Nephron progenitor cell (in vitro differentiated cells): ENCODE data around the gene TTC23L.

Experiments used
- DNase-seq: peaks from one replicate; pipeline ENCODE4 v3.0.0; 2021
- H3K27ac Mint-ChIP-seq: 2 replicates; pipeline ENCODE4 v1.8.0; 2021; ENCODE audit warnings: mild to moderate bottlenecking, moderate library complexity, mixed read lengths
- H3K27me3 Mint-ChIP-seq: 2 replicates; pipeline ENCODE4 v1.8.0; 2021; ENCODE audit warnings: mild to moderate bottlenecking, low read depth, mixed read lengths; ENCODE audit not compliant: poor library complexity
- H3K36me3 Mint-ChIP-seq: 2 replicates; pipeline ENCODE4 v1.8.0; 2021; ENCODE audit warnings: low read depth, mixed read lengths
- H3K4me1 Mint-ChIP-seq: 2 replicates; pipeline ENCODE4 v1.8.0; 2021; ENCODE audit warnings: mixed read lengths
- H3K4me3 Mint-ChIP-seq: 2 replicates; pipeline ENCODE4 v1.8.0; 2021; ENCODE audit warnings: mild to moderate bottlenecking, moderate library complexity, mixed read lengths
- H3K9me3 Mint-ChIP-seq: 2 replicates; pipeline ENCODE4 v1.8.0; 2021; ENCODE audit warnings: mild to moderate bottlenecking, moderate library complexity, mixed read lengths
- TF ChIP-seq, protein P1 (sequence below): fragments of 200-600 bp; sonication (generic); IDR thresholded peaks from 2 replicates; pipeline ENCODE4 v1.5.0; 2021; ENCODE audit warnings: antibody characterized with exemption

TTC23L gene

DNA sequence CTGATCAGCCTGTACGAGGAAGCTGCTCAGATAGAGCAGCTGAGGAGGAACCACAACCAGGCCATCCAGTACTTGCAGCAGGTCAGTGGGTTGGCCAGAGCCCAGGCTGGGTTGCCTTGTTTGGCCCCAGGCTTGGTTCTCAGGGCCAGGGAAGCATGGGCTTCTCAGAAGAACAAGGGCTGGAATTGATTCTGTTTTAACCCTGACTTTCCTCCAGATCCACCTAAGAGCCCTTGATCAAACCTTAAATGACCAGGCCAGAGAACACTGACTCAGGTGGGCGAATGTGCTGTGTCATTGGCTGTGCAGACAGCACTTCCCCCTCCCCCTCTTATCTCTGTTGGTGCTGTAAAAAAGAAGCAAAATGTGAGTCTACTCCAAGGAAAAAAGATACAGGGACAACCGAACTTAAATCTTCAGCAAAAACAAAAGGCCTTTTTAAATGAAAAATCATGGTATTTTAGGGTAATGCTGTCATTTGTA is 28.1 kb downstream of the TTC23L start:
- H3K9me3 Mint-ChIP-seq = peaks cover 7% of the 10 kb centered on the region
- no peak overlapping the region for H3K27ac Mint-ChIP-seq
- peaks cover 10% of the 10 kb centered on the region for H3K4me1 Mint-ChIP-seq
- TF ChIP-seq, protein P1, sequence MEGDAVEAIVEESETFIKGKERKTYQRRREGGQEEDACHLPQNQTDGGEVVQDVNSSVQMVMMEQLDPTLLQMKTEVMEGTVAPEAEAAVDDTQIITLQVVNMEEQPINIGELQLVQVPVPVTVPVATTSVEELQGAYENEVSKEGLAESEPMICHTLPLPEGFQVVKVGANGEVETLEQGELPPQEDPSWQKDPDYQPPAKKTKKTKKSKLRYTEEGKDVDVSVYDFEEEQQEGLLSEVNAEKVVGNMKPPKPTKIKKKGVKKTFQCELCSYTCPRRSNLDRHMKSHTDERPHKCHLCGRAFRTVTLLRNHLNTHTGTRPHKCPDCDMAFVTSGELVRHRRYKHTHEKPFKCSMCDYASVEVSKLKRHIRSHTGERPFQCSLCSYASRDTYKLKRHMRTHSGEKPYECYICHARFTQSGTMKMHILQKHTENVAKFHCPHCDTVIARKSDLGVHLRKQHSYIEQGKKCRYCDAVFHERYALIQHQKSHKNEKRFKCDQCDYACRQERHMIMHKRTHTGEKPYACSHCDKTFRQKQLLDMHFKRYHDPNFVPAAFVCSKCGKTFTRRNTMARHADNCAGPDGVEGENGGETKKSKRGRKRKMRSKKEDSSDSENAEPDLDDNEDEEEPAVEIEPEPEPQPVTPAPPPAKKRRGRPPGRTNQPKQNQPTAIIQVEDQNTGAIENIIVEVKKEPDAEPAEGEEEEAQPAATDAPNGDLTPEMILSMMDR = no peak
- no peak for DNase-seq
- peaks cover 3% of the 10 kb centered on the region for H3K27me3 Mint-ChIP-seq
- no peak overlapping the region for H3K4me3 Mint-ChIP-seq
- peaks cover 15% of the 10 kb centered on the region for H3K36me3 Mint-ChIP-seq

DNA sequence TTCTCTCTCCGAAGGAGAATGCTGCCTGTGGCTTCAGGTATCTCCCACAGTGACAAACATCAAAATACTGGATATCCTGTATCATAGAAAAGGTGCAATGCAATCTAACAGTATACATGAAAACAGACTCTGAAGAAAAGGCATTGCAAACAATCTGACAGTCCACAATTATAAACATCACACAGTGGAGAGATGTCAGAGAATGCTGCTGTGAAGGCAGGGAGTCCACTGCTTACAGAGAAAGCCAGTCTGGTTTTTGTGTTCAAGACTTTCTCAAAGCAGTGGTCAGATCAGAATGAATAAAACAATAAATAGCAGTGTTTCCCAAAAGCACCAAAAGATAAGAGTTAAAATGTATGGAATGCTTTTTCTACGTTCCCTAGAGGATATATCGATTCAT is 28.7 kb downstream of the TTC23L start:
- no peak for DNase-seq
- TF ChIP-seq, protein P1 = no peak
- H3K36me3 Mint-ChIP-seq = peaks cover 15% of the 10 kb centered on the region
- peaks cover 7% of the 10 kb centered on the region for H3K9me3 Mint-ChIP-seq
- no peak overlapping the region for H3K27ac Mint-ChIP-seq
- H3K27me3 Mint-ChIP-seq = peaks cover 3% of the 10 kb centered on the region
- H3K4me1 Mint-ChIP-seq = peaks cover 10% of the 10 kb centered on the region
- no peak overlapping the region for H3K4me3 Mint-ChIP-seq

DNA sequence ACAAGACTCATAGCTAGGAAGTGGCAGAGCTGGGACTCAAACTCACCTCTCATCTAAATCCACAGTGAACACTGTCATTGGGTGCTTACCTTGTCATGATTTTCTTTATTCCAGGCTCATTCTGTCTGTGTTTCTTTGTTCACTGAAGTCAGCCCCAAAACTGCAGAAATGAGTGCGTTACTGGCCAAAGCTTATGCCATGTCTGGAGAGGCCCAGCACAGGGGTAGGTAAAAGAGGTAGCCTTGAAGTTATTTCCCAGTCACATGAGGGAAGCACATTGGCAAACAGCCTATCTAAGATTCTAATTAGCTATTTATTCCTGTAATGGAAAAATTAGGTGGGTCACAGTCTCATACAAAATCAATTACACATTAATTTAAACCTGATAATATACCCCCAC is 29.8 kb downstream of the TTC23L start:
- H3K4me1 Mint-ChIP-seq = peaks cover 10% of the 10 kb centered on the region

DNA sequence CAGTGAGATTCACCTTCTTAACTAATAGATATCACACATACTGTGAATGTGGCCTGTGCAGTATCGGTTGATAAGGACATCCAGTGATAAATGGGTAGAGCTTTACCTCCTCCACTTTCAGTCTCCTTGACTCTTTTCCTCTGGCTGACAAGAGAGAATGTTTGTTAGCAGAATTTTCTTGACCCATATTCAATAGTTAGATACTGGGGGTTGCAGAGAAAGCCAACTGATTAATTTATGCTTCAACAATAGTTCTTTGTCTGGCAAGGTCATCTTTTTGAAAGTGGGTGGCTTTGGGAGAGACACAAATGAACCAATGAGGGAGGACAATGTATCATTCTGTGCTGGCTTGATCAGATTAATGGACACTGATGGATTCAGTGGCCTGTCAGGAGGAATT is 30.3 kb downstream of the TTC23L start:
- H3K27me3 Mint-ChIP-seq = no peaks in the 10 kb centered on the region
- H3K36me3 Mint-ChIP-seq = peaks cover 15% of the 10 kb centered on the region
- H3K27ac Mint-ChIP-seq = no peak overlapping the region
- DNase-seq = no peak
- H3K9me3 Mint-ChIP-seq = peaks cover 7% of the 10 kb centered on the region
- TF ChIP-seq, protein P1 = no peak
- H3K4me3 Mint-ChIP-seq = no peak overlapping the region
- peaks cover 10% of the 10 kb centered on the region for H3K4me1 Mint-ChIP-seq

More for the DNA sequence above, 29.8 kb downstream of the TTC23L start:
- H3K27me3 Mint-ChIP-seq = no peaks in the 10 kb centered on the region
- H3K27ac Mint-ChIP-seq = no peak overlapping the region
- TF ChIP-seq, protein P1 = no peak
- no peak for DNase-seq
- peaks cover 15% of the 10 kb centered on the region for H3K36me3 Mint-ChIP-seq
- peaks cover 7% of the 10 kb centered on the region for H3K9me3 Mint-ChIP-seq
- H3K4me3 Mint-ChIP-seq = no peak overlapping the region

DNA sequence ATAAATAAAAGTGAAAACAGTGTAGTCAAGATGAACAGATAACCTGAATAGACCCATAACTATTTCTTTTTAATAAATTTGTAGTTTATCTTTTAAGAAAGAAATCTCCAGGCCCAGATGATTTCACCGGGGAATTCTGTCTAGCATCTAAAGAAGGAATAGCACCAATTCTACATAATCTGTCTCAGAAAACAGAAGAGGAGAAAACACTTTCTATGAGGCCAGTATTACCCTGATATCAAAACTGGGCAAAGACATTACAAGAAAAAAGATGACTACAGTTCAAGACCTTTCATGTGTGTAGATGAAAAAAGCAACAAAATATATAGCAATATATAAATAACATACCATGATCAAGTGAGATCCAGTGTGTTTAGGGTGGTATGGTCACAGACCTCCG is 31.4 kb downstream of the TTC23L start:
- H3K4me1 Mint-ChIP-seq = peaks cover 10% of the 10 kb centered on the region
- H3K36me3 Mint-ChIP-seq = peaks cover 15% of the 10 kb centered on the region
- no peak for DNase-seq
- peaks cover 4% of the 10 kb centered on the region for H3K27me3 Mint-ChIP-seq
- no peak overlapping the region for H3K27ac Mint-ChIP-seq
- peaks cover 14% of the 10 kb centered on the region for H3K9me3 Mint-ChIP-seq
- TF ChIP-seq, protein P1 = no peak
- no peak overlapping the region for H3K4me3 Mint-ChIP-seq

DNA sequence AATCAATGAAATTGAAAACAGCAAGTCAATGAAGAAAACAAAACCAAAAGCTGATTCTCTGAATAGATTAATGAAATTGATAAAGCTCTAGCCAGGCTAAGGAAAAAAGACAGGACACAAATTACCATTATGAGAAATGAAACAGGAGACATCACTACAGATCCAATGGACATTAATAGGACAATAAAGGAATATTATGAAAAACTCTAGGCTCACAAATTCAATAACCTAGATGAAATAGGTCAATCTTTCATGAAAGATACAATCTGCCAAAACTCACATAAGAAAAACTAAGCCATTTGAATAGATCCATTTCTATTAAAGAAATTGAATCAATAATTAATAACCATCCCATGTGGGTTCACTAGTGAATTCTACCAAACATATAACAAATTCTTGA is 37.3 kb downstream of the TTC23L start:
- no peaks in the 10 kb centered on the region for H3K4me1 Mint-ChIP-seq
- TF ChIP-seq, protein P1 = no peak
- peaks cover 4% of the 10 kb centered on the region for H3K27me3 Mint-ChIP-seq
- peaks cover 35% of the 10 kb centered on the region for H3K9me3 Mint-ChIP-seq
- peaks cover 9% of the 10 kb centered on the region for H3K36me3 Mint-ChIP-seq
- DNase-seq = no peak
- H3K27ac Mint-ChIP-seq = no peak overlapping the region
- no peak overlapping the region for H3K4me3 Mint-ChIP-seq
